Breast epithelium (tissue), 3 donors: ENCODE measurements around the gene TPD52L1.

ENCODE experiments used
- POLR2A ChIP-seq: fragments of 450-650 bp; IDR thresholded peaks from one replicate; pipeline ENCODE4 v1.6.1; 2016; ENCODE audit warnings: antibody characterized with exemption, mild to moderate bottlenecking, moderate library complexity
- POLR2AphosphoS5 ChIP-seq, 3 donors: sonication (generic); formaldehyde crosslinking; IDR thresholded peaks; one replicate each; pipeline ENCODE4 v1.6.1; 2017; ENCODE audit warnings: antibody characterized with exemption in 3 of 3
- TF ChIP-seq, protein P1 (sequence below), 3 donors: fragments of 450-650 bp; IDR thresholded peaks; one replicate each; pipeline ENCODE4 v1.5.1; 2016 to 2017; ENCODE audit warnings: antibody characterized with exemption in 3 of 3, mild to moderate bottlenecking in 3 of 3, moderate library complexity in 3 of 3

GRCh38 chr6:125257351-125257750 is 103.8 kb downstream of the TPD52L1 start:
- TF ChIP-seq POLR2A = no peak
- TF ChIP-seq, protein P1, sequence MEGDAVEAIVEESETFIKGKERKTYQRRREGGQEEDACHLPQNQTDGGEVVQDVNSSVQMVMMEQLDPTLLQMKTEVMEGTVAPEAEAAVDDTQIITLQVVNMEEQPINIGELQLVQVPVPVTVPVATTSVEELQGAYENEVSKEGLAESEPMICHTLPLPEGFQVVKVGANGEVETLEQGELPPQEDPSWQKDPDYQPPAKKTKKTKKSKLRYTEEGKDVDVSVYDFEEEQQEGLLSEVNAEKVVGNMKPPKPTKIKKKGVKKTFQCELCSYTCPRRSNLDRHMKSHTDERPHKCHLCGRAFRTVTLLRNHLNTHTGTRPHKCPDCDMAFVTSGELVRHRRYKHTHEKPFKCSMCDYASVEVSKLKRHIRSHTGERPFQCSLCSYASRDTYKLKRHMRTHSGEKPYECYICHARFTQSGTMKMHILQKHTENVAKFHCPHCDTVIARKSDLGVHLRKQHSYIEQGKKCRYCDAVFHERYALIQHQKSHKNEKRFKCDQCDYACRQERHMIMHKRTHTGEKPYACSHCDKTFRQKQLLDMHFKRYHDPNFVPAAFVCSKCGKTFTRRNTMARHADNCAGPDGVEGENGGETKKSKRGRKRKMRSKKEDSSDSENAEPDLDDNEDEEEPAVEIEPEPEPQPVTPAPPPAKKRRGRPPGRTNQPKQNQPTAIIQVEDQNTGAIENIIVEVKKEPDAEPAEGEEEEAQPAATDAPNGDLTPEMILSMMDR (IDR thresholded peaks at IDR 0.05) = no peak
- no peak for TF ChIP-seq POLR2AphosphoS5 (IDR thresholded peaks at IDR 0.05)
